Measurements from ENCODE around the gene RNASE12. TPM values are rescaled to one million over a fixed set of nuclear protein-coding genes. Genes with fewer than 3 reads are reported as not detected.

Gene RNASE12
- total and polyA plus RNA-seq, 9 of the 15 experiments (the other 6 are each of a cell fraction or from before 2014, with no cell fraction given) = 0.24 TPM; not detected in 8

GRCh38 chr14:20610002-20610765 is 19.0 kb upstream of the RNASE12 start (continued):
- TF ChIP-seq HDAC1 (IDR thresholded peaks at IDR 0.05) (peak in 1 of 2 experiments; percentile 73; a peak in 1 of 4 replicates), MYBL2 (IDR thresholded peaks at IDR 0.05; ENCODE audit: low read depth) (no peak), MYBL2 (CRISPR knock-in tag; IDR thresholded peaks at IDR 0.05; ENCODE audit: borderline replicate concordance) (no peak), BMI1 (IDR thresholded peaks at IDR 0.05; ENCODE audit: low read length) (no peak), ZNF518B (CRISPR knock-in tag; IDR thresholded peaks at IDR 0.05) (no peak), NEUROD1 (IDR thresholded peaks at IDR 0.05; ENCODE audit: borderline replicate concordance, low read depth, low read length, partially characterized antibody) (no peak), ZNF395 (CRISPR knock-in tag; IDR thresholded peaks at IDR 0.05) (no peak)
- TF ChIP-seq, protein P1, sequence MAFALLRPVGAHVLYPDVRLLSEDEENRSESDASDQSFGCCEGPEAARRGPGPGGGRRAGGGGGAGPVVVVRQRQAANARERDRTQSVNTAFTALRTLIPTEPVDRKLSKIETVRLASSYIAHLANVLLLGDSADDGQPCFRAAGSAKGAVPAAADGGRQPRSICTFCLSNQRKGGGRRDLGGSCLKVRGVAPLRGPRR (CRISPR knock-in tag; IDR thresholded peaks at IDR 0.05) = no peak
- TF ChIP-seq, protein P2, sequence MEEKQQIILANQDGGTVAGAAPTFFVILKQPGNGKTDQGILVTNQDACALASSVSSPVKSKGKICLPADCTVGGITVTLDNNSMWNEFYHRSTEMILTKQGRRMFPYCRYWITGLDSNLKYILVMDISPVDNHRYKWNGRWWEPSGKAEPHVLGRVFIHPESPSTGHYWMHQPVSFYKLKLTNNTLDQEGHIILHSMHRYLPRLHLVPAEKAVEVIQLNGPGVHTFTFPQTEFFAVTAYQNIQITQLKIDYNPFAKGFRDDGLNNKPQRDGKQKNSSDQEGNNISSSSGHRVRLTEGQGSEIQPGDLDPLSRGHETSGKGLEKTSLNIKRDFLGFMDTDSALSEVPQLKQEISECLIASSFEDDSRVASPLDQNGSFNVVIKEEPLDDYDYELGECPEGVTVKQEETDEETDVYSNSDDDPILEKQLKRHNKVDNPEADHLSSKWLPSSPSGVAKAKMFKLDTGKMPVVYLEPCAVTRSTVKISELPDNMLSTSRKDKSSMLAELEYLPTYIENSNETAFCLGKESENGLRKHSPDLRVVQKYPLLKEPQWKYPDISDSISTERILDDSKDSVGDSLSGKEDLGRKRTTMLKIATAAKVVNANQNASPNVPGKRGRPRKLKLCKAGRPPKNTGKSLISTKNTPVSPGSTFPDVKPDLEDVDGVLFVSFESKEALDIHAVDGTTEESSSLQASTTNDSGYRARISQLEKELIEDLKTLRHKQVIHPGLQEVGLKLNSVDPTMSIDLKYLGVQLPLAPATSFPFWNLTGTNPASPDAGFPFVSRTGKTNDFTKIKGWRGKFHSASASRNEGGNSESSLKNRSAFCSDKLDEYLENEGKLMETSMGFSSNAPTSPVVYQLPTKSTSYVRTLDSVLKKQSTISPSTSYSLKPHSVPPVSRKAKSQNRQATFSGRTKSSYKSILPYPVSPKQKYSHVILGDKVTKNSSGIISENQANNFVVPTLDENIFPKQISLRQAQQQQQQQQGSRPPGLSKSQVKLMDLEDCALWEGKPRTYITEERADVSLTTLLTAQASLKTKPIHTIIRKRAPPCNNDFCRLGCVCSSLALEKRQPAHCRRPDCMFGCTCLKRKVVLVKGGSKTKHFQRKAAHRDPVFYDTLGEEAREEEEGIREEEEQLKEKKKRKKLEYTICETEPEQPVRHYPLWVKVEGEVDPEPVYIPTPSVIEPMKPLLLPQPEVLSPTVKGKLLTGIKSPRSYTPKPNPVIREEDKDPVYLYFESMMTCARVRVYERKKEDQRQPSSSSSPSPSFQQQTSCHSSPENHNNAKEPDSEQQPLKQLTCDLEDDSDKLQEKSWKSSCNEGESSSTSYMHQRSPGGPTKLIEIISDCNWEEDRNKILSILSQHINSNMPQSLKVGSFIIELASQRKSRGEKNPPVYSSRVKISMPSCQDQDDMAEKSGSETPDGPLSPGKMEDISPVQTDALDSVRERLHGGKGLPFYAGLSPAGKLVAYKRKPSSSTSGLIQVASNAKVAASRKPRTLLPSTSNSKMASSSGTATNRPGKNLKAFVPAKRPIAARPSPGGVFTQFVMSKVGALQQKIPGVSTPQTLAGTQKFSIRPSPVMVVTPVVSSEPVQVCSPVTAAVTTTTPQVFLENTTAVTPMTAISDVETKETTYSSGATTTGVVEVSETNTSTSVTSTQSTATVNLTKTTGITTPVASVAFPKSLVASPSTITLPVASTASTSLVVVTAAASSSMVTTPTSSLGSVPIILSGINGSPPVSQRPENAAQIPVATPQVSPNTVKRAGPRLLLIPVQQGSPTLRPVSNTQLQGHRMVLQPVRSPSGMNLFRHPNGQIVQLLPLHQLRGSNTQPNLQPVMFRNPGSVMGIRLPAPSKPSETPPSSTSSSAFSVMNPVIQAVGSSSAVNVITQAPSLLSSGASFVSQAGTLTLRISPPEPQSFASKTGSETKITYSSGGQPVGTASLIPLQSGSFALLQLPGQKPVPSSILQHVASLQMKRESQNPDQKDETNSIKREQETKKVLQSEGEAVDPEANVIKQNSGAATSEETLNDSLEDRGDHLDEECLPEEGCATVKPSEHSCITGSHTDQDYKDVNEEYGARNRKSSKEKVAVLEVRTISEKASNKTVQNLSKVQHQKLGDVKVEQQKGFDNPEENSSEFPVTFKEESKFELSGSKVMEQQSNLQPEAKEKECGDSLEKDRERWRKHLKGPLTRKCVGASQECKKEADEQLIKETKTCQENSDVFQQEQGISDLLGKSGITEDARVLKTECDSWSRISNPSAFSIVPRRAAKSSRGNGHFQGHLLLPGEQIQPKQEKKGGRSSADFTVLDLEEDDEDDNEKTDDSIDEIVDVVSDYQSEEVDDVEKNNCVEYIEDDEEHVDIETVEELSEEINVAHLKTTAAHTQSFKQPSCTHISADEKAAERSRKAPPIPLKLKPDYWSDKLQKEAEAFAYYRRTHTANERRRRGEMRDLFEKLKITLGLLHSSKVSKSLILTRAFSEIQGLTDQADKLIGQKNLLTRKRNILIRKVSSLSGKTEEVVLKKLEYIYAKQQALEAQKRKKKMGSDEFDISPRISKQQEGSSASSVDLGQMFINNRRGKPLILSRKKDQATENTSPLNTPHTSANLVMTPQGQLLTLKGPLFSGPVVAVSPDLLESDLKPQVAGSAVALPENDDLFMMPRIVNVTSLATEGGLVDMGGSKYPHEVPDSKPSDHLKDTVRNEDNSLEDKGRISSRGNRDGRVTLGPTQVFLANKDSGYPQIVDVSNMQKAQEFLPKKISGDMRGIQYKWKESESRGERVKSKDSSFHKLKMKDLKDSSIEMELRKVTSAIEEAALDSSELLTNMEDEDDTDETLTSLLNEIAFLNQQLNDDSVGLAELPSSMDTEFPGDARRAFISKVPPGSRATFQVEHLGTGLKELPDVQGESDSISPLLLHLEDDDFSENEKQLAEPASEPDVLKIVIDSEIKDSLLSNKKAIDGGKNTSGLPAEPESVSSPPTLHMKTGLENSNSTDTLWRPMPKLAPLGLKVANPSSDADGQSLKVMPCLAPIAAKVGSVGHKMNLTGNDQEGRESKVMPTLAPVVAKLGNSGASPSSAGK (IDR thresholded peaks at IDR 0.05) = no peak

Data from K562 (cell line).